HEK293 (cell line): ENCODE results near the gene CLEC16A.

Source experiments
- CTCF ChIA-PET: fragments of 350-600 bp; formaldehyde crosslinking; extraction: SDS; loops from one replicate; lab custom pipeline; 2021; ENCODE audit warnings: antibody characterized with exemption; lab: Yijun Ruan, JAX
- POLR2A ChIA-PET: fragments of 300-600 bp; formaldehyde crosslinking; extraction: SDS; loops from one replicate; lab custom pipeline; 2020; ENCODE audit warnings: antibody characterized with exemption, inconsistent platforms; lab: Yijun Ruan, JAX
- H3K27ac ChIP-seq: fragments of 200-500 bp; sonication (Bioruptor generic); 2 replicates; pipeline ENCODE4 v1.5.1; 2014; ENCODE audit warnings: low read depth, low read length, control low read depth, inconsistent platforms; ENCODE audit errors: extremely low read depth
- H3K36me3 ChIP-seq, 2 experiments: fragments of 200-500 bp in 1 of 2; sonication (Bioruptor generic) in 1 of 2; 1 replicate in 1 of 2; 2 replicates in 1 of 2; pipeline ENCODE4 v1.5.1; 2014 to 2017; ENCODE audit warnings: inconsistent platforms in 2 of 2, low read length in 2 of 2; ENCODE audit not compliant: control insufficient read depth in 2 of 2, insufficient read depth in 1 of 2
- H3K4me1 ChIP-seq: fragments of 200-500 bp; sonication (Bioruptor generic); 2 replicates; pipeline ENCODE4 v1.5.1; 2014; ENCODE audit warnings: mild to moderate bottlenecking, low read length, inconsistent platforms; ENCODE audit not compliant: control insufficient read depth, insufficient read depth
- H3K4me3 ChIP-seq: 2 replicates; pipeline ENCODE4 v1.5.1; 2011; ENCODE audit warnings: low read depth, mild to moderate bottlenecking, control low read depth, low read length, moderate library complexity
- H3K9me3 ChIP-seq: fragments of 200-500 bp; sonication (Bioruptor generic); 2 replicates; pipeline ENCODE4 v1.5.1; 2014; ENCODE audit warnings: low read depth, low read length, inconsistent platforms; ENCODE audit not compliant: control insufficient read depth, insufficient read depth
- KLF8 ChIP-seq: fragments of 450-650 bp; formaldehyde crosslinking; IDR thresholded peaks from 2 replicates; pipeline ENCODE4 v1.5.1; 2016; ENCODE audit warnings: missing biosample characterization, missing genetic modification characterization
- PRDM10 ChIP-seq: fragments of 450-650 bp; formaldehyde crosslinking; IDR thresholded peaks from 2 replicates; pipeline ENCODE4 v1.5.1; 2016; ENCODE audit warnings: missing biosample characterization, missing genetic modification characterization
- SETDB1 ChIP-seq: IDR thresholded peaks from one replicate; pipeline ENCODE4 v1.6.1; 2017; ENCODE audit warnings: mild to moderate bottlenecking, low read length, moderate library complexity, mixed read lengths; ENCODE audit not compliant: insufficient read length
- ZBTB7A ChIP-seq: fragments of 450-650 bp; formaldehyde crosslinking; IDR thresholded peaks from 2 replicates; pipeline ENCODE4 v1.5.1; 2016; ENCODE audit warnings: low read depth, missing biosample characterization, missing genetic modification characterization
- ZNF132 ChIP-seq: fragments of 450-650 bp; formaldehyde crosslinking; IDR thresholded peaks from 2 replicates; pipeline ENCODE4 v1.5.1; 2017; ENCODE audit warnings: missing biosample characterization, missing genetic modification characterization, borderline replicate concordance
- ZNF16 ChIP-seq: fragments of 450-650 bp; formaldehyde crosslinking; IDR thresholded peaks from 2 replicates; pipeline ENCODE4 v1.5.1; 2016; ENCODE audit warnings: low read depth, missing biosample characterization, missing genetic modification characterization
- ZNF2 ChIP-seq: fragments of 450-650 bp; formaldehyde crosslinking; IDR thresholded peaks from 2 replicates; pipeline ENCODE4 v1.5.1; 2016; ENCODE audit warnings: missing biosample characterization, missing genetic modification characterization
- ZNF202 ChIP-seq: fragments of 450-650 bp; formaldehyde crosslinking; IDR thresholded peaks from 2 replicates; pipeline ENCODE4 v1.5.1; 2016; ENCODE audit warnings: missing biosample characterization, missing genetic modification characterization, borderline replicate concordance
- ZNF23 ChIP-seq: fragments of 450-650 bp; formaldehyde crosslinking; IDR thresholded peaks from 2 replicates; pipeline ENCODE4 v1.5.1; 2016; ENCODE audit warnings: missing biosample characterization, missing genetic modification characterization, borderline replicate concordance
- ZNF292 ChIP-seq: fragments of 450-650 bp; formaldehyde crosslinking; IDR thresholded peaks from 2 replicates; pipeline ENCODE4 v1.5.1; 2016; ENCODE audit warnings: low read depth, missing biosample characterization, missing genetic modification characterization, borderline replicate concordance
- ZNF302 ChIP-seq: fragments of 450-650 bp; formaldehyde crosslinking; IDR thresholded peaks from 2 replicates; pipeline ENCODE4 v1.5.1; 2016; ENCODE audit warnings: missing biosample characterization, missing genetic modification characterization, low read depth
- ZNF350 ChIP-seq: fragments of 450-650 bp; formaldehyde crosslinking; IDR thresholded peaks from 2 replicates; pipeline ENCODE4 v1.5.0; 2017; ENCODE audit warnings: missing biosample characterization, mild to moderate bottlenecking, missing genetic modification characterization
- ZNF37A ChIP-seq: fragments of 450-650 bp; IDR thresholded peaks from 2 replicates; pipeline ENCODE4 v1.5.1; 2018; ENCODE audit warnings: missing biosample characterization, missing genetic modification characterization
- ZNF394 ChIP-seq: fragments of 450-650 bp; formaldehyde crosslinking; IDR thresholded peaks from 2 replicates; pipeline ENCODE4 v1.5.1; 2016; ENCODE audit warnings: missing biosample characterization, missing genetic modification characterization, mild to moderate bottlenecking, moderate library complexity, borderline replicate concordance
- ZNF544 ChIP-seq: fragments of 450-650 bp; formaldehyde crosslinking; IDR thresholded peaks from 2 replicates; pipeline ENCODE4 v1.5.0; 2017; ENCODE audit warnings: missing biosample characterization, missing genetic modification characterization
- ZNF548 ChIP-seq: fragments of 450-650 bp; formaldehyde crosslinking; IDR thresholded peaks from 2 replicates; pipeline ENCODE4 v1.5.1; 2016; ENCODE audit warnings: missing biosample characterization, missing genetic modification characterization
- ZNF585B ChIP-seq: fragments of 450-650 bp; formaldehyde crosslinking; IDR thresholded peaks from 2 replicates; pipeline ENCODE4 v1.5.1; 2016; ENCODE audit warnings: missing biosample characterization, missing genetic modification characterization
- TF ChIP-seq, protein P1 (sequence below): fragments of 450-650 bp; formaldehyde crosslinking; IDR thresholded peaks from 2 replicates; pipeline ENCODE4 v1.5.1; 2016; ENCODE audit warnings: missing biosample characterization, missing genetic modification characterization
- TF ChIP-seq, protein P2 (sequence below): fragments of 450-650 bp; formaldehyde crosslinking; conservative IDR thresholded peaks from 2 replicates; pipeline ENCODE4 v1.5.1; 2016; ENCODE audit warnings: low read depth, missing biosample characterization, missing genetic modification characterization

Gene CLEC16A

DNA sequence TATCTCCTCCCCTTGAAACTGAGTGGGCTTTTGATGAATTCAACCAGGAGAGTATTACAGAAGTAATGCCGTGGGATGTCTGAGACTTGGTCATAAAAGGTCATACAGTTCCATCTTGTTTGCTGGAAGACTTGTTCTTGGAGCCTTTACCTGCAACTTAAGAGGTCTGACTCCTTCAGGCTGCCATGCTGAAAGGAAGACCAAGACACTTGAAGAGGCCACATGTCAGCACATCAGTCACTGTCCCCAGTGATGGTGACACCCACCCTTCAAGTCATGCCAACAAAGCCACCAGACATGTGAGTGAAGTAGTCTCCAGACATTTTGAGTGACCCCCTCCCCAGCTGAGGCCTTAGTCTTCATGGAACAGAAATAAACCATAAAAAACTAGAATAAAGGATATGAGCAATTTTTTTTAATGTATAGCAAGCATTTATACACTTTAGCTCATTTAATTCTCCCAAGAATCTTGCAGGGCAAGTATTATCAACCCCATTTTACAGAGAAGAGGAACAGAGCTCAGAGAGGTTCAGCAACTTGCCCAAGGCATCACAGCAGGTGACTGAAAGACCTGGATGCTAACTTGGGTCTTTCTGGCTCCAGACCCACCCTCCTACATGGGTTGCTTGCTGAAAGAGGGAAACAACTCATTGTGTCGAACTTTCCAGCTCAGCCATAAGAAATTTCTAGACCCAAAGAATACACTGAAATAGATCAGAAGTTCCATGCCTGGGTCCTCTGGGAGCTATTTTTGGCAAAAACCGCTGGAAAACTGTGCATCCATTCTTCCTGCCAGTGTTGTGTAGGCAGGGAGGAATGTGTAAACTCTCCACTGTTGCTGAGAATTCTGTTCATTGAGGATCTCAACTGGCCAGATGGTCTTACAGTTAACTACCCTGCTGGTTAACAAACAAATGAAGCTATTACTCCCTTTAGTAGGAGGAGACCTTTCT is 273.6 kb downstream of the CLEC16A start:
- no peaks in the 10 kb centered on the region for H3K4me1 ChIP-seq
- H3K4me3 ChIP-seq, result no peak overlapping the region
- TF ChIP-seq ZNF202 (tag by site-specific recombination), result no peak
- POLR2A ChIA-PET, result no interaction called here
- H3K27ac ChIP-seq, result no peak overlapping the region
- no peaks in the 10 kb centered on the region for H3K36me3 ChIP-seq
- H3K9me3 ChIP-seq, result no peaks in the 10 kb centered on the region
- CTCF ChIA-PET, result interaction anchor here (0.6 to 2.4 kb wide), 10 partner anchors 9 to 140 kb away, joined by 3 to 10 read pairs (median 3); no protein-coding TSS in a partner anchor

DNA sequence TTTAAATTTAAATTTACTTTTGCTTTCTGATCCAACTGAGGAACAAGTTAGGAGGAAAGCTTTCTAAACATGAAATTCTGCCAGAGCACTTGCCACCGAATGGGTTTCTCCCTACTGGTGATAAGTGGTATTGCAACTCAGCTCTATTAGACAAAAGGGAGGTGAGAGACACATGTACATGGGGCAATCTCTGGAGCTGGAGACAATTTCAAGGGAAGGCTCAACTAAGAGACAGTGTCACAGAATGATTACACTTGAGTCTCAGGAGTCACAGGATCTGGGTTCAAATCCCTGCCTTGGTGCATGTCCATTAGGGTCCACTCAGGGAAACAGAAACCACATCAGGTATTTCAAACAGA is 274.2 kb downstream of the CLEC16A start:
- POLR2A ChIA-PET, result no interaction called here
- Histone ChIP-seq H3K4me1 (no peaks in the 10 kb centered on the region), H3K4me3 (no peak overlapping the region), H3K27ac (no peak overlapping the region), H3K9me3 (no peaks in the 10 kb centered on the region), H3K36me3 (no peaks in the 10 kb centered on the region)
- TF ChIP-seq SETDB1 (peak; percentile 30), ZNF350 (tag by site-specific recombination) (no peak)
- CTCF ChIA-PET, result interaction anchor here (0.6 to 2.4 kb wide), 9 partner anchors 9 to 139 kb away, joined by 3 to 10 read pairs (median 3); no protein-coding TSS in a partner anchor

DNA sequence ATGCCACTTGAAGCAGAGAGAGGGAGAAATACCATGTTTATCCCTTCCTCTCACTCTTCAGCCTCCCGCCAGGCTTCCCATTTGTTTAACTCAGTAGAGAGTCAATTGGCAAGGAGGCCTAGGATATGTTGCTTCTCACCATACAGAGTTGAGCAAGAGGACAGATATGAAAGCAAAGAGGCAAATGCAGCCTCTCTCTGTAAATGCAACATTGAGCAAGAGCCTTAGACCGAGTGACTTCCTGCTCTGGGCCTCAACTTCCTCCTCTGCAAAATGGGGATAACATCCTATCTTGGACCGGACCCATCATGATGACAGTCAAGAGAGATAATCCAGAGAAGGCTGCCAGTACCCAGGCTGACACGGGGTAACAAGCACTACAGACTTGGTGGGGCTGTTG is 274.8 kb downstream of the CLEC16A start:
- no peak overlapping the region for H3K27ac ChIP-seq
- TF ChIP-seq ZNF23 (tag by site-specific recombination) (no peak), PRDM10 (no peak), ZNF544 (tag by site-specific recombination) (no peak), ZNF548 (tag by site-specific recombination) (no peak), ZNF2 (no peak), ZNF394 (tag by site-specific recombination) (no peak), KLF8 (tag by site-specific recombination) (no peak), ZNF292 (no peak), ZNF585B (tag by site-specific recombination) (no peak), ZNF16 (tag by site-specific recombination) (no peak), ZNF302 (no peak), ZNF132 (tag by site-specific recombination) (no peak), ZBTB7A (tag by site-specific recombination) (no peak), ZNF37A (tag by site-specific recombination) (no peak)
- TF ChIP-seq, protein P1, sequence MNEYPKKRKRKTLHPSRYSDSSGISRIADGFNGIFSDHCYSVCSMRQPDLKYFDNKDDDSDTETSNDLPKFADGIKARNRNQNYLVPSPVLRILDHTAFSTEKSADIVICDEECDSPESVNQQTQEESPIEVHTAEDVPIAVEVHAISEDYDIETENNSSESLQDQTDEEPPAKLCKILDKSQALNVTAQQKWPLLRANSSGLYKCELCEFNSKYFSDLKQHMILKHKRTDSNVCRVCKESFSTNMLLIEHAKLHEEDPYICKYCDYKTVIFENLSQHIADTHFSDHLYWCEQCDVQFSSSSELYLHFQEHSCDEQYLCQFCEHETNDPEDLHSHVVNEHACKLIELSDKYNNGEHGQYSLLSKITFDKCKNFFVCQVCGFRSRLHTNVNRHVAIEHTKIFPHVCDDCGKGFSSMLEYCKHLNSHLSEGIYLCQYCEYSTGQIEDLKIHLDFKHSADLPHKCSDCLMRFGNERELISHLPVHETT (tag by site-specific recombination), result no peak
- TF ChIP-seq, protein P2, sequence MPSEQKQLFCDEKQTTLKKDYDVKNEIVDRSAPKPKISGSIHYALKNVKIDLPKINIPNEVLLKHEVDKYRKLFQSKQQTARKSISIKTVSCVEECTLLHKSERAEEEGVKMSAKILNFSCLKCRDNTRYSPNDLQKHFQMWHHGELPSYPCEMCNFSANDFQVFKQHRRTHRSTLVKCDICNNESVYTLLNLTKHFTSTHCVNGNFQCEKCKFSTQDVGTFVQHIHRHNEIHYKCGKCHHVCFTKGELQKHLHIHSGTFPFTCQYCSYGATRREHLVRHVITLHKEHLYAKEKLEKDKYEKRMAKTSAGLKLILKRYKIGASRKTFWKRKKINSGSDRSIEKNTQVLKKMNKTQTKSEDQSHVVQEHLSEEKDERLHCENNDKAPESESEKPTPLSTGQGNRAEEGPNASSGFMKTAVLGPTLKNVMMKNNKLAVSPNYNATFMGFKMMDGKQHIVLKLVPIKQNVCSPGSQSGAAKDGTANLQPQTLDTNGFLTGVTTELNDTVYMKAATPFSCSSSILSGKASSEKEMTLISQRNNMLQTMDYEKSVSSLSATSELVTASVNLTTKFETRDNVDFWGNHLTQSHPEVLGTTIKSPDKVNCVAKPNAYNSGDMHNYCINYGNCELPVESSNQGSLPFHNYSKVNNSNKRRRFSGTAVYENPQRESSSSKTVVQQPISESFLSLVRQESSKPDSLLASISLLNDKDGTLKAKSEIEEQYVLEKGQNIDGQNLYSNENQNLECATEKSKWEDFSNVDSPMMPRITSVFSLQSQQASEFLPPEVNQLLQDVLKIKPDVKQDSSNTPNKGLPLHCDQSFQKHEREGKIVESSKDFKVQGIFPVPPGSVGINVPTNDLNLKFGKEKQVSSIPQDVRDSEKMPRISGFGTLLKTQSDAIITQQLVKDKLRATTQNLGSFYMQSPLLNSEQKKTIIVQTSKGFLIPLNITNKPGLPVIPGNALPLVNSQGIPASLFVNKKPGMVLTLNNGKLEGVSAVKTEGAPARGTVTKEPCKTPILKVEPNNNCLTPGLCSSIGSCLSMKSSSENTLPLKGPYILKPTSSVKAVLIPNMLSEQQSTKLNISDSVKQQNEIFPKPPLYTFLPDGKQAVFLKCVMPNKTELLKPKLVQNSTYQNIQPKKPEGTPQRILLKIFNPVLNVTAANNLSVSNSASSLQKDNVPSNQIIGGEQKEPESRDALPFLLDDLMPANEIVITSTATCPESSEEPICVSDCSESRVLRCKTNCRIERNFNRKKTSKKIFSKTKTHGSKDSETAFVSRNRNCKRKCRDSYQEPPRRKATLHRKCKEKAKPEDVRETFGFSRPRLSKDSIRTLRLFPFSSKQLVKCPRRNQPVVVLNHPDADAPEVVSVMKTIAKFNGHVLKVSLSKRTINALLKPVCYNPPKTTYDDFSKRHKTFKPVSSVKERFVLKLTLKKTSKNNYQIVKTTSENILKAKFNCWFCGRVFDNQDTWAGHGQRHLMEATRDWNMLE (tag by site-specific recombination), result no peak
- H3K36me3 ChIP-seq, result no peaks in the 10 kb centered on the region
- CTCF ChIA-PET, result interaction anchor here (0.8 to 2.4 kb wide), 5 partner anchors 10 to 53 kb away, joined by 3 to 10 read pairs (median 3); no protein-coding TSS in a partner anchor
- H3K4me1 ChIP-seq, result no peaks in the 10 kb centered on the region
- no peaks in the 10 kb centered on the region for H3K9me3 ChIP-seq
- no peak overlapping the region for H3K4me3 ChIP-seq
- POLR2A ChIA-PET, result no interaction called here
